ENCODE results near the gene KRT14.
"Not testable (repeated sequence)": the region's sequence is repeated elsewhere in the genome, so short reads cannot be mapped to it uniquely, and the experiment has no call there.

The KRT14 gene

DNA sequence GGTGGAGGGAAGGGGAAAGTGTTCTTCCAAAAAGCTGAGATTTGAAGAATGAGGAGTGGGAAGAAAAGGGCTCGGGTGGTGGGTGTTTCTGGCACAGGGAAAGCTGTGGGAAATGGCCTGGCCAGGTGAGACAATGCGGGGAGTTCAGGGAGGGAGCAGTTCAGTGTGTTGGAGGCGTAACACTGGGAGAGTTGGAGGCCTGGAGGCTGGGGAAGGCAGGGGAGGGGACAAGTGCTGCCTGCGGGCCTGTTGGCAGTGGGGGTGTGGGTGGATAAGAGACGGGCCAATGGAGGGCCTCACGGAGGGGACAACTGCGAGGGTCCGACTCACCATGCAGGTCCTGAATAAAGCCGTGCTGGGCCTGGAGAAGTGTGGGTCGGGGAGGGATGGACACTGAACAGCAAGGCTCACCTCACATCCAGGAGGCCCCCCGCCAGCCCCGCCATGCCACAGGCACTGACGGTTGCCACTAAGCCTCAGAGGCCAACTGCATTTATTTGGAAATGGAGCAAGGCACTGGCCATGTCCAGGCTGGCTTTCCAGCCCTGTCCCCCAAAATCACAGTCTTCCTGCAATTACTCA is 40.8 kb downstream of the KRT14 start:
- DNase-seq = no peak

DNA sequence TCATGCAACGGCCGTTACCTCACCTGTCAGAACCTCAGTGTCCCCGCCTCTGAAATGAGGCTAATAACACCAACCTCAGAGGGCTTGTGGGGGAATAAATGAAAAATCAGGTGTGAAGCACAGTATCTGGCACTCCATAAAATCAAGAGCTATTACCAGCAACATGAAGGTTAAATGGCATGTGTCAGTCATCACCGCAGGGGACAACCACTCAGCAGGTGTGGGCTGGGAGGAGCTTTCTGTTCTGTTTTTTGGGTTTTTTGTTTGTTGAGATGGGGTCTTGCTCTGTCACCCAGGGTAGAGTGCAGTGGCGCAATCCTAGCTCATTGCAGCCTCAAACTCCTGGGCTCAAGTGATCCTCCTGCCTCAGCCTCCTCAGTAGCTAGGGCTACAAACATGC is 41.8 kb downstream of the KRT14 start:
- no peak for DNase-seq

DNA sequence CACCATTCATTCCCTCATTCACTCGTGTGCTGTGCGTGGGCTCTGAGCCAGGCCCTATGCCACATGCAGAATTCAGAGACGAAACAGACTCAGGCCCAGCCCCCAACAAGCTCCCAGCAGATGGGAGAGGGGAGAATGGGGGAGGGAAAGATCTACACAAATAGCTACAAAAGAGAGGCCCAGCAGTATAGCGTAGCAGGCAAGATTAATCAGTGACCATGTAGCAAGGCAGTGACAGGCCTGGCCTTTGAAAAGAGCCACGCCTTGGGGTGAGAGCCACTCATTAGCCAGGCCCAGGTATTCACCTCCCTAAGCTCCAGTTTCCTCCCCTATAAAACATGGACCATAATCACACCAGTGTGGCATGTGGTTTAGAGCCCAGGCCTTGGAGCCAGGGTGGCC is 42.2 kb downstream of the KRT14 start:
- no peak for DNase-seq

DNA sequence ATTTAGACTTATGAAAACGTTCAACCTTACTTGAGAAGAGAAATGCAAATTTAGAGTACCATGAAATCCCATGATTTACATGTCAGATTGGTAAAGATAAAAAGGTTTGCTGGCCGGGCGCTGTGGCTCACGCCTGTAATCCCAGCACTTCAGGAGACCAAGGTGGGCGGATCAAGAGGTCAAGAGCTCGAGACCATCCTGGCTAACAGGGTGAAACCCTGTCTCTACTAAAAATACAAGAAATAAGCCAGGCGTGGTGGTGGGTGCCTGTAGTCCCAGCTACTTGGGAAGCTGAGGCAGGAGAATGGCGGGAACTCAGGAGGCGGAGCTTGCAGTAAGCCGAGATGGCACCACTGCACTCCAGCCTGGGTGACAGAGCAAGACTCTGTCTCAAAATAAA is 43.9 kb downstream of the KRT14 start:
- DNase-seq = not testable (repeated sequence)

DNA sequence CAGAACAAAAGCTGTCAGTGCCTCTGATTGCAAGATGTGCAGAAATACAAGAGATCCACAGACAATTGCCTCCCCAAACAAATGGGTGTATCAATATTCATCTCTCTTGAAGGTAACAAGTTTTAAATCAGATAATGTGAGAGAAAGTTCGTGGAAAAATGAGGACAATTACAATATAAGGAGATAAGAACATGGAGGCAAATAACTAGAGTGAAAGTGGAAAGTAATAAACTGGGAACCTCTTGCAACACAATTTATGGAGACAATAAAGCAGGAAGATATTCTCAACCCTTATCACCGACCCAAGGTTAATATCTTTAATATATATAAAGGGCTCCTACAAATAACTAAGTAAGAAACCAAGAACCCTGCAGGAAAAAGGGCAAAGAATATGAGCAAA is 44.3 kb downstream of the KRT14 start:
- DNase-seq = no peak

- no peak for DNase-seq
Observed at GRCh38 chr17:41540921-41541625, 45.6 kb downstream of the KRT14 start.

- no peak for DNase-seq
Observed at GRCh38 chr17:41539979-41540701, 46.6 kb downstream of the KRT14 start.

DNA sequence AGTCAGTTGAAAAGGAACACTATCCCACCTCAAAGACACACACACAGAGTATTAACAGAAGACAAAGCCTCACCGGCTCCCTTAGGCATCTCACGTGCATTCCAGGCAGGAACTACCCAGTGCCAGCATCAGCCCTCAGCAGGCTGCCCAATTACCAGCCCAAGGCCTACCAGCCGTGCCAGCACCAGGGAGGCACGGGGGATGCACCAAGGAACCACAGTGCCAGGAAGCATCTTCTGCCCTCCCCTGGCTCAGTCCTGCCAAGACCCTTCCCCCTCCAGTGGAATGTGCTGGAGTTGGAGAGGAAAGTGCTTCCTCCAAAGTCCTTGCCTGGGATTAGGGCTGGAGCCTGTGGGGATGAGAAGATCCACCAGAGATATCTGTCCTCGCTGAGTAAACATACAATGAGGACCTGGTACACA is 47.6 kb downstream of the KRT14 start:
- DNase-seq = no peak

DNA sequence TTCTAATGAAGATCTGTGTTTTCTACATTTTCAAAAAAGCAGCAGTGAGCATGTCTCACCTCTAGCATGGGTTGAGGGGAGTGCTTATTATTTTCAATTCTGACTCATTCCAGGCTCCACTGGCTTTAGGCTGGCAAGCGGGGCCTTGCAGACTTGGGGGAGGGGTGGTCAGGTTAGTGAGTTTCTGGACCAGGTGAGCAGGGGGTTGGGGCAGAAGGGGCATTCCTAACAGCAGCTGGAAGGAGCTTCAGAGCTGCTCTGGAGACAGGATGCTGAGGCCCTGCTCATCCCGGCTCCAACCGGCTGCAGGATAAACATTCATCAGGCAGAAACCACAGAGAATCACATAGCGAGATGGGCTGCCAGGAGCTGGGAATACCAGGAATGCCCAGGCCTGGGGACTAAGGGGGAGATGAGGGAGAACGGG is 48.1 kb downstream of the KRT14 start:
- DNase-seq = no peak

DNA sequence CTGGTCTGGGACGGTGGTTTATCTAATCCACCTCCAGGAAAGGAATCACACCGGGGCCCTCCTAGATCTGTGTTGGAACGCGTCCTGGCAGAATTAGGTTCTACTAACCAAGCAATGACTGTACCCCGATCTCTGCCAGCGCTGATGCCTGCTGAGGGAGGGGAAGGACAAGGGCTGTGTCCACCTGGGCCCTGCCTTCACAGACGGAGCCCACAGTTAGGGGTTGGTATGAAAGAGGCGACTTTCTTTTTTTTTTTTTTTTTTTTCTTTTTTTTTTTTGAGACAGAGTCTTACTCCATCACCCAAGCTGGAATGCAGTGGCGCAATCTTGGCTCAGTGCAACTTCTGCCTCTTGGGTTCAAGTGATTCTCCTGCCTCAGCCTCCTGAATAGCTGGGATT is 48.7 kb downstream of the KRT14 start:
- DNase-seq = no peak

- no peak for DNase-seq
Observed at GRCh38 chr17:41537614-41537954, 49.1 kb downstream of the KRT14 start.

DNA sequence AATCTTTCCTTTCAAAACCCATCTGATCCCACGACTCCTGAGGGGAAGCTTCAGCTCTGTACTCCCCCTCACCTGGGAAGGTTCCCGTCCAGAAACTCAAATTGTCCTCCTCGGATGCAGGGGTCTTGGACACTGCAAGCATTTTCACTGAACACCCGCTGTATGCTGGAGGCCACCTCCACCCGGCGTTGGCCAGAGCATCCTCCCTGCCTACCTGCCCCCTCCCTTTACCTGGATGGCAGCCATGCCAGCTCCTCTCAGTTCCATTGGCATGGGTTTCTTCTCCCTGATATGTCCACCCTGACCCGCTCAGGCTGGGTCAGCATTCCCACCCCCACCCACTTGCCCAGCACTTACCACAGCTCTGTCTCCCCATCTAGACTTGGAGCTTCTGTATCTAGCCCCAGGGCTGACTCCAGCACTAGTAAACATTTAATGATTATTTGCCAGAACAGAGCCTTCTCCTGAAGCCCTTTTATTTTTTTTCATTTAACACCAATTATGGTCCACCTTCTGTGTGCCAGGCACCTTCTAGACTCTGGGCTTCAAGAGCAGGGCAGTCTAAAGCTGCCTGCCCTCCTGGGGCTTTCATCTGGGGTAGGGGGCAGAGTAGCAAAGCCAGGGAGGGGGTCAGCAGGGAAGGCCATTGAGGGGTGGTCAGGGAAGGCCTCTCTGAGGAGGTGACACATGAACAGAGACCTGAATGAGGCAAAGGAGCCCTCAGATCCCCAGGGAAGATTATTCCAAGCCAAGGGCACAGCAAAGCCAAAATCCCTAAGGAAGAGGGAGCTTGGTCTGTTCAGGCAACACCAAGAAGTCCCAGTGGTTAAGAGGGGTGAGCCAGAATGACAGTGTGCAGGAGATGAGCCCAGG is 49.7 kb downstream of the KRT14 start:
- no peak for DNase-seq

DNA sequence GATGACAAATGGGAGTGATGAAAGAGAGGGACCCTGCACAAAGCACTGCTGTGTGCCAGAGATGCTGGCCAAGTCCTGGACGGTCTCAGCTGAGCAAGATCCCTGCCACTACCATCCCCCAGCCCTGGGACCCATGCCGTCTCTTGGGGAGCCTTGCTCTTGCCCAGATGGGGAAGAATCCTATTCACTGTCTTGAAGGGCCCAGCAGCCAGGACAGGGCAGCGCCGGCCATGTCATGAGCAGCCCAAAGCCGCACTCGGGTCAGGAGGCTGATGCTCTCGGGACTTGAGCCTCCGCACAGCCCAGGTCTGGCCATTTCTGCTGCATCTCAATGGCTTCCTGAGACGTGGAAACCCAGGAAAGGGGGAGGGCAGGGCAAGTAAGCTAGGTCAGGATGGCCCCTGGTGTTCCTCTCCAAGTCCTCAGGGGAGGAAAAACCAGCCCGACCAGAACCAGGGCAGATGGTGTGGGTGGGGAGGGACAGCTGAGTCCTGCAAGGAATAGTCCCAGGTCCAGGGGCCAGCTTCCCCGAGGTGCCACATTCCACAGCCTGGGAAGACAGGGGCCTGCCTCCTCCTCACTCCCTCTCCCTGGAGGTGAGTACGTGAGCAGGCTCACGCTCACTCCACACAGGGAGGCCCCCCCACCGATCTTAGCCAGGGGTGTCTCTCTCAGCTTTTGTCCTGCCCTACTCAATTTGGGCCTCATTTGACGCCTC is 50.8 kb downstream of the KRT14 start:
- no peak for DNase-seq

DNA sequence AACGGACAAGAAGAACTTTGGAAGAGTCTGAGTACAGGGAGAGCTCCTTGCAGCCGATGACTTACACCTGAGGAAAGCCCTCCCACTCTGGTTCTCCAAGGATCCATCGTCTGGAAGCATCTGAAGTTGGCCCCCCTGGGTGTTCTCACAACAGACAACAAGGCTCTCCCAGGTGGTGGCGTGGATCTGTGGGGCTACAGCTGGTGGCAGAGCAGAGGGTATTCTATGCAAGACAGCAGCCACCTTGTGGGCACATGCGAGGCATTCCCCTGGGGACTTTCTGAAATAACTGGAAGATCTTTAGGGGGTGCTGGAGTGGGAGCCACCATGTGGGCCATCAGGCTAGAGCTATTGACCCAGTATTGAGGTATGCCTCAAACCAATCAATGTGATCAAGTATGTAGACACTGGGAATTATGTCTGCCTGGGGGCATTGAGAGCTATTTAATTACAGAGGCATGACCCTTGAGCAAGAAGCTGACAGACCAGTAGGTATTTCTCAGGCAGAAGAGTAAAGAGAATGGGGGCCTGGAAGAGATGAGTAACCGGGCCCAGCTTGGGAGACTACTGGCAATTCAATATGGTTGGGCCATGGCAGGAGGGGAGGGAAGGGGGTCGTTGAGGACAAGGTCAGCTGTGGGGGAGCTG is 51.7 kb downstream of the KRT14 start:
- DNase-seq = no peak

GRCh38 chr17:41533613-41534012 is 53.1 kb downstream of the KRT14 start:
- no peak for DNase-seq

GRCh38 chr17:41532947-41533570 is 53.6 kb downstream of the KRT14 start:
- DNase-seq = no peak
